ENCODE data around the gene ASCC2. TPM values are rescaled to one million over a fixed set of nuclear protein-coding genes. Genes with fewer than 3 reads are reported as not detected.
A peak's percentile ranks its signal among the peaks of the same experiment; 100 is the strongest.

Gene ASCC2
- total and polyA plus RNA-seq, 5 donors from 2014 or later, result 39.3 to 94.0 (median 42.8) TPM

DNA sequence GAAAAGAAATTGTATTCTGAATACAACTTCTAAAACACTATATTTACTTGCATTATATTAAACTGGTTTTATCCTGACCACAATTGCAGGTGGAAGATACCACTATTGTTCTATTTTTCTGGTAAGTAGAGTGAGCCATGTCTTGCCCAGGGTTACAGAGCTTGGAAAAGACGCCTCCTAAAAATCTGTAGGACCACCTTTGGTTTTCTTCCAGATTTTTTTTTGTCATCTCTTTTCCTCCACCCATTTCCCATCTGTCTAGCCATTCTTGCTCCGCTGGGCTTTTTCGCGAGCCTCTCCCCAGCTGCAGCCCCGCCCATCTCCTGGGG lies 44.6 kb upstream of the ASCC2 start:
- Mint-ChIP-seq H3K36me3 (no peaks in the 10 kb centered on the region), H3K9me3 (no peaks in the 10 kb centered on the region), H3K27me3 (peaks cover 5% of the 10 kb centered on the region), H3K27ac (peak overlapping the region in 2 of 3 donors; percentile 29 to 52), H3K4me1 (peaks cover 0 to 10% (median 9%) of the 10 kb centered on the region in 4 donors), H3K4me3 (peak overlapping the region in 3 of 4 donors; percentile 92 to 99 (median 95))
- peak in 1 of 2 donors; percentile 7 for ATAC-seq (ENCODE audit: low read depth in 2 of 2)
- Histone ChIP-seq H3K36me3 (ENCODE audit: control insufficient read depth, insufficient read depth, low read length) (no peaks in the 10 kb centered on the region), H3K4me3 (ENCODE audit: low read depth, low read length) (peak overlapping the region; percentile 66), H3K9me3 (ENCODE audit: control insufficient read depth in 2 of 2, low read length in 2 of 2) (no peaks in the 10 kb centered on the region), H3K4me1 (ENCODE audit: control insufficient read depth, insufficient read depth, low read length, poor library complexity, severe bottlenecking) (peaks cover 39% of the 10 kb centered on the region), H3K27ac (ENCODE audit: insufficient read depth, low read length, poor library complexity, severe bottlenecking) (peak overlapping the region; percentile 67), H3K27me3 (ENCODE audit: control insufficient read depth, insufficient read depth, low read length) (peaks cover 3% of the 10 kb centered on the region)
- DNase-seq, result no peak

- no peaks in the 10 kb centered on the region for H3K9me3 Mint-ChIP-seq
- no peak overlapping the region for H3K27ac Mint-ChIP-seq
- peak in 1 of 3 donors; percentile 10 for DNase-seq
- peaks cover 5% of the 10 kb centered on the region for H3K27me3 Mint-ChIP-seq
- no peak for ATAC-seq (ENCODE audit: low read depth in 2 of 2)
- H3K27me3 ChIP-seq (ENCODE audit: control insufficient read depth, insufficient read depth, low read length), result peaks cover 8% of the 10 kb centered on the region
- H3K4me1 ChIP-seq (ENCODE audit: control insufficient read depth, insufficient read depth, low read length, poor library complexity, severe bottlenecking), result peaks cover 17% of the 10 kb centered on the region
- H3K36me3 Mint-ChIP-seq, result no peaks in the 10 kb centered on the region
- no peak overlapping the region for H3K27ac ChIP-seq (ENCODE audit: insufficient read depth, low read length, poor library complexity, severe bottlenecking)
- peaks cover 0 to 10% (median 8%) of the 10 kb centered on the region in 4 donors for H3K4me1 Mint-ChIP-seq
- H3K9me3 ChIP-seq (ENCODE audit: control insufficient read depth in 2 of 2, low read length in 2 of 2), result no peaks in the 10 kb centered on the region
- H3K4me3 Mint-ChIP-seq, result peak overlapping the region in 2 of 4 donors; percentile 51 to 56
- no peaks in the 10 kb centered on the region for H3K36me3 ChIP-seq (ENCODE audit: control insufficient read depth, insufficient read depth, low read length)
- no peak overlapping the region for H3K4me3 ChIP-seq (ENCODE audit: low read depth, low read length)
Observed at GRCh38 chr22:29879753-29880152, 41.7 kb upstream of the ASCC2 start.

GRCh38 chr22:29877620-29878019 lies 39.5 kb upstream of the ASCC2 start:
- no peaks in the 10 kb centered on the region for H3K36me3 Mint-ChIP-seq
- Histone ChIP-seq H3K4me3 (ENCODE audit: low read depth, low read length) (no peak overlapping the region), H3K27me3 (ENCODE audit: control insufficient read depth, insufficient read depth, low read length) (peaks cover 8% of the 10 kb centered on the region), H3K27ac (ENCODE audit: insufficient read depth, low read length, poor library complexity, severe bottlenecking) (no peak overlapping the region), H3K36me3 (ENCODE audit: control insufficient read depth, insufficient read depth, low read length) (no peaks in the 10 kb centered on the region), H3K9me3 (ENCODE audit: control insufficient read depth in 2 of 2, low read length in 2 of 2) (no peaks in the 10 kb centered on the region), H3K4me1 (ENCODE audit: control insufficient read depth, insufficient read depth, low read length, poor library complexity, severe bottlenecking) (peaks cover under 1% of the 10 kb centered on the region)
- H3K9me3 Mint-ChIP-seq, result no peaks in the 10 kb centered on the region
- ATAC-seq (ENCODE audit: low read depth in 2 of 2) (no peak), DNase-seq (no peak)
- H3K4me1 Mint-ChIP-seq, result peaks cover 0 to 4% (median 2%) of the 10 kb centered on the region in 4 donors
- no peak overlapping the region for H3K4me3 Mint-ChIP-seq
- peaks cover 10% of the 10 kb centered on the region for H3K27me3 Mint-ChIP-seq
- H3K27ac Mint-ChIP-seq, result no peak overlapping the region

DNA sequence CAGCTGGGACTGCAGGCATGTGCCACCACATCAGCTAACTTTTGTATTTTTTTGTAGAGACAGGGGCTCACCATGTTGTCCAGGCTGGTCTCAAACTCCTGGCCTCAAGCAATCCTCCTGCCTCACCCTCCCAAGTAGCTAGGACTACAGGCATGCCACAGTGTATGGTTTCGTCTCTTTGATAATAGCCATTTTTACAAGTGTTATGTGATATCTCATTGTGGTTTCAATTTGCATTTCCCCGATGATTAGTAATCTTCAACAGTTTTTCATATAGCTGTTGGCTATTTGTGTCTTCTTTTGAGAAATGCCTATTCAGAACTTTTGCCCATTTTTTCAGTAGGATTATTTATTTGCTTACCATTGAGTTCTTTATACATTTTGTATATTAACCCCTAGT lies 35.9 kb upstream of the ASCC2 start:
- Mint-ChIP-seq H3K36me3 (no peaks in the 10 kb centered on the region), H3K4me1 (peaks cover 0 to 6% (median 3%) of the 10 kb centered on the region in 4 donors), H3K9me3 (no peaks in the 10 kb centered on the region), H3K4me3 (no peak overlapping the region), H3K27ac (no peak overlapping the region), H3K27me3 (peaks cover 12% of the 10 kb centered on the region)
- Histone ChIP-seq H3K36me3 (ENCODE audit: control insufficient read depth, insufficient read depth, low read length) (no peaks in the 10 kb centered on the region), H3K27ac (ENCODE audit: insufficient read depth, low read length, poor library complexity, severe bottlenecking) (no peak overlapping the region), H3K4me1 (ENCODE audit: control insufficient read depth, insufficient read depth, low read length, poor library complexity, severe bottlenecking) (no peaks in the 10 kb centered on the region), H3K27me3 (ENCODE audit: control insufficient read depth, insufficient read depth, low read length) (peaks cover 5% of the 10 kb centered on the region), H3K9me3 (ENCODE audit: control insufficient read depth in 2 of 2, low read length in 2 of 2) (no peaks in the 10 kb centered on the region), H3K4me3 (ENCODE audit: low read depth, low read length) (no peak overlapping the region)
- ATAC-seq (ENCODE audit: low read depth in 2 of 2) (no peak), DNase-seq (no peak)

DNA sequence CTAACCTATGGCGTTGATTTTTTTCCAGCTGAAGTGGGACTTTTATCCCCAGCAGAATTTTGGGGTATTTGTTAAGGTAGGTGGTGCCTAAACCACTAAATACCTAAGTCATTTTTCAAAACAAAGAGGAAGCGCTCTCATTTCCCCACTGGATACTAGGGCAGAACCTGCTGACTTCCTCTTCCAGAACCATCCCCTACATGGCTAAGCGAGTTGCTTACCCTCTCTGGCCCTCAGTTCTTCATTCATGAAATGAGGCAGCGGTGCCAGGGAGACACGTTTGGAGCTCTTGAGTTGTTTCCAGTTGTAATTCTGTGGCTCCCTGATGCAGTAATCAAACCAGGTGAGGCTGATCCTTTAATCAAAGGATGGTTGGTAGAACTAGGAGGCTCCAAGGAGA lies 34.9 kb upstream of the ASCC2 start:
- Histone ChIP-seq H3K4me3 (ENCODE audit: low read depth, low read length) (no peak overlapping the region), H3K27me3 (ENCODE audit: control insufficient read depth, insufficient read depth, low read length) (peaks cover 5% of the 10 kb centered on the region), H3K27ac (ENCODE audit: insufficient read depth, low read length, poor library complexity, severe bottlenecking) (no peak overlapping the region), H3K9me3 (ENCODE audit: control insufficient read depth in 2 of 2, low read length in 2 of 2) (no peaks in the 10 kb centered on the region), H3K4me1 (ENCODE audit: control insufficient read depth, insufficient read depth, low read length, poor library complexity, severe bottlenecking) (no peaks in the 10 kb centered on the region), H3K36me3 (ENCODE audit: control insufficient read depth, insufficient read depth, low read length) (no peaks in the 10 kb centered on the region)
- Mint-ChIP-seq H3K4me3 (no peak overlapping the region), H3K4me1 (peaks cover 0 to 6% (median 3%) of the 10 kb centered on the region in 4 donors), H3K27me3 (peaks cover 16% of the 10 kb centered on the region), H3K27ac (no peak overlapping the region), H3K9me3 (peaks cover 0 to 1% (median 0%) of the 10 kb centered on the region in 7 donors), H3K36me3 (no peaks in the 10 kb centered on the region)
- no peak for DNase-seq
- no peak for ATAC-seq (ENCODE audit: low read depth in 2 of 2)

- H3K27ac Mint-ChIP-seq, result peak overlapping the region in 1 of 3 donors; percentile 58
- DNase-seq, result no peak
- H3K27me3 ChIP-seq (ENCODE audit: control insufficient read depth, insufficient read depth, low read length), result peaks cover 5% of the 10 kb centered on the region
- H3K4me1 ChIP-seq (ENCODE audit: control insufficient read depth, insufficient read depth, low read length, poor library complexity, severe bottlenecking), result no peaks in the 10 kb centered on the region
- H3K4me3 ChIP-seq (ENCODE audit: low read depth, low read length), result no peak overlapping the region
- H3K9me3 Mint-ChIP-seq, result peaks cover 0 to 2% (median 0%) of the 10 kb centered on the region in 7 donors
- no peaks in the 10 kb centered on the region for H3K9me3 ChIP-seq (ENCODE audit: control insufficient read depth in 2 of 2, low read length in 2 of 2)
- peaks cover 0 to 6% (median 3%) of the 10 kb centered on the region in 4 donors for H3K4me1 Mint-ChIP-seq
- no peaks in the 10 kb centered on the region for H3K36me3 Mint-ChIP-seq
- peaks cover 16% of the 10 kb centered on the region for H3K27me3 Mint-ChIP-seq
- no peak overlapping the region for H3K27ac ChIP-seq (ENCODE audit: insufficient read depth, low read length, poor library complexity, severe bottlenecking)
- H3K36me3 ChIP-seq (ENCODE audit: control insufficient read depth, insufficient read depth, low read length), result no peaks in the 10 kb centered on the region
- H3K4me3 Mint-ChIP-seq, result no peak overlapping the region
- no peak for ATAC-seq (ENCODE audit: low read depth in 2 of 2)
Observed at GRCh38 chr22:29872144-29872893, 34.2 kb upstream of the ASCC2 start.

DNA sequence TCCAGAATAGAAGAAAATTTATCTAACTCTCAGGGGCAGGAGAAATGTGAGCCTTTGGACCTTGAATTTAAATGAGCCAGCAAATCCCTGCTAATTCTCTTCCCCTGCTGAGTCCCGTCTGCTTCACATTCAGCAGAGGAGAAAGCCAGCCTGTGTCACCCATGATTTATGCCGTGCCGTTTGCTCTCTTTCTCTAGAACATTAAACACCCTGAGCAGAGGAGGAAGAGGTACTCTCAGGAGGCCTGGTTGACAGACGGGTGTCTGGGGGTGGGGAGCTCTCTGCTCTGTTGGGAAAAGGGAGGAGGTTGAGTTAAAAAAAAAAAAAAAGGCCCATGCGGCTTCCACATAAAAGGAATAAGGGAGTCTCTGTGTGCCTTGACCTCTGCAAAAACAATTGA lies 33.6 kb upstream of the ASCC2 start:
- H3K9me3 Mint-ChIP-seq, result peaks cover 0 to 2% (median 0%) of the 10 kb centered on the region in 7 donors
- Histone ChIP-seq H3K36me3 (ENCODE audit: control insufficient read depth, insufficient read depth, low read length) (no peaks in the 10 kb centered on the region), H3K9me3 (ENCODE audit: control insufficient read depth in 2 of 2, low read length in 2 of 2) (no peaks in the 10 kb centered on the region), H3K4me3 (ENCODE audit: low read depth, low read length) (no peak overlapping the region), H3K27me3 (ENCODE audit: control insufficient read depth, insufficient read depth, low read length) (peaks cover 5% of the 10 kb centered on the region), H3K4me1 (ENCODE audit: control insufficient read depth, insufficient read depth, low read length, poor library complexity, severe bottlenecking) (no peaks in the 10 kb centered on the region), H3K27ac (ENCODE audit: insufficient read depth, low read length, poor library complexity, severe bottlenecking) (no peak overlapping the region)
- H3K27ac Mint-ChIP-seq, result no peak overlapping the region
- peaks cover 0 to 6% (median 3%) of the 10 kb centered on the region in 4 donors for H3K4me1 Mint-ChIP-seq
- DNase-seq (no peak), ATAC-seq (ENCODE audit: low read depth in 2 of 2) (no peak)
- H3K4me3 Mint-ChIP-seq, result no peak overlapping the region
- peaks cover 16% of the 10 kb centered on the region for H3K27me3 Mint-ChIP-seq
- no peaks in the 10 kb centered on the region for H3K36me3 Mint-ChIP-seq

GRCh38 chr22:29870574-29870973 lies 32.5 kb upstream of the ASCC2 start:
- peaks cover 0 to 6% (median 3%) of the 10 kb centered on the region in 4 donors for H3K4me1 Mint-ChIP-seq
- Histone ChIP-seq H3K27me3 (ENCODE audit: control insufficient read depth, insufficient read depth, low read length) (peaks cover 5% of the 10 kb centered on the region), H3K4me3 (ENCODE audit: low read depth, low read length) (no peak overlapping the region), H3K27ac (ENCODE audit: insufficient read depth, low read length, poor library complexity, severe bottlenecking) (no peak overlapping the region), H3K9me3 (ENCODE audit: control insufficient read depth in 2 of 2, low read length in 2 of 2) (no peaks in the 10 kb centered on the region), H3K36me3 (ENCODE audit: control insufficient read depth, insufficient read depth, low read length) (no peaks in the 10 kb centered on the region), H3K4me1 (ENCODE audit: control insufficient read depth, insufficient read depth, low read length, poor library complexity, severe bottlenecking) (no peaks in the 10 kb centered on the region)
- H3K27me3 Mint-ChIP-seq, result peaks cover 16% of the 10 kb centered on the region
- H3K4me3 Mint-ChIP-seq, result no peak overlapping the region
- DNase-seq, result peak in 1 of 3 donors; percentile 70
- peak overlapping the region in 2 of 3 donors; percentile 19 to 36 for H3K27ac Mint-ChIP-seq
- peaks cover 0 to 2% (median 0%) of the 10 kb centered on the region in 7 donors for H3K9me3 Mint-ChIP-seq
- H3K36me3 Mint-ChIP-seq, result no peaks in the 10 kb centered on the region
- peak; percentile 52 to 66 for ATAC-seq (ENCODE audit: low read depth in 2 of 2)

Data from CD4-positive, CD25-positive, alpha-beta regulatory T cell (primary cell).